ENCODE data around the gene OXER1.
A peak's percentile ranks its signal among the peaks of the same experiment; 100 is the strongest.

The OXER1 gene

DNA sequence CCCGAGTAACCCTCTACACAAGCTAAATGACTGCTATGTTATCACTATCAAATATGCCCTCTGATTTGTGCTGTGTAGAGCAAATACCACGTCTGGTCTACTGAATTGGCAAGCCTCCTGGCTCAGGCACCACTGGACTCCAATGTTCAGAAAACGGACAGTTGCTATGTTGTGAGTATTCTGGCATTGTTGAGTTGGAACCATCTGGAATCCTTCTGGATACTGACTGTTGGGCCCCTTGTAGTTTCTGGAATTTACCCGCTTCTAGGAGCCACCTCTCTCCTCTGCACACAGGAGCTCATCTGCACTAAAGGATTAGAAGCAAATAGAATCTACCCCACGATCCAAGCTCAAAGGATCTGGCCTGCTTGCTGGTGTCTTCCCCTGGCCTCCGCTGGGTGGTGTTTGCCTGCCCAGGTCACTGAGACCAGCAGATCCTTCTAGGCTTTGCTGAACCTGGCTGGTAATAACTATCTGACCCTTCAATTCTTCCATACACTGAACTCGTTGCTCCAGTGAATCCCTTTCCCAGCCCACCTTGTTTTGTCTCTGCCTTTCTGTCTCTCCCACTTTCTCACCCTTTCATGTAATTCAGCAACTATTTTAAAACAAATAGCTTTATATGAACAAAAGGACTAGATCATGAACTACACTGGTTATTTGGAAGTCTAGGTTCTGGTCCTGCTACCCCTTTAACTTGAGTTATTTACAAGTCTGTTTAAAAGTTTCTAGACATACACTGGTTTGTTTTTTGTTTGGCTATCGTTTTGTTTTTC is 30.5 kb upstream of the OXER1 start:
- DNase-seq = no peak

GRCh38 chr2:42793334-42794270 is 29.7 kb upstream of the OXER1 start:
- DNase-seq = no peak

- peak in 3 of 51 donors; percentile 13 to 34 (median 31) for DNase-seq
Measured at GRCh38 chr2:42792583-42793333, 28.8 kb upstream of the OXER1 start, which contains the start of gene HAAO. Gene HAAO, minus strand, starts transcription at chr2:42792583. Its CDS starts 47 bp downstream, at chr2:42792536.

- peak in 8 of 51 donors; percentile 14 to 46 (median 20) for DNase-seq
Measured at GRCh38 chr2:42792087-42792582, 28.2 kb upstream of the OXER1 start.

DNA sequence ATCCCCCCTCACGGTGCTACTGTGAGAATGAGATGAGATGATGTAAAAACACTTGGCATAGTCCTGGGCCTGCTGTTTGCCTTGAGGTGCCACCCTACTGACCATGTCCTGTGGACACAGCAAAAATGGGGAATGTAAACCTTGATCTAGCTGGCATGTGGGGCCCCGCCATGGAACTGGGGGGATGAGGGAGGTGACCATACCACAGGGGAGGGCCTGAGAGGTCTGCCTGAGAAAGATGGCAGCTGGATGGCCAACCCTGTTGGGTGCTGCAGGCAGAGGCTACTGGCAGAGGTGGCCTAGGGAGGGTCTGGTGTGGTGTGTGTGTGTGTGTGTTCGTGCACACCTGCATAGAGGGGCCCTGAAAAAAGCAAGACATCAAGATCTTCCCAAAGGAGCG is 27.7 kb upstream of the OXER1 start:
- DNase-seq = no peak

DNA sequence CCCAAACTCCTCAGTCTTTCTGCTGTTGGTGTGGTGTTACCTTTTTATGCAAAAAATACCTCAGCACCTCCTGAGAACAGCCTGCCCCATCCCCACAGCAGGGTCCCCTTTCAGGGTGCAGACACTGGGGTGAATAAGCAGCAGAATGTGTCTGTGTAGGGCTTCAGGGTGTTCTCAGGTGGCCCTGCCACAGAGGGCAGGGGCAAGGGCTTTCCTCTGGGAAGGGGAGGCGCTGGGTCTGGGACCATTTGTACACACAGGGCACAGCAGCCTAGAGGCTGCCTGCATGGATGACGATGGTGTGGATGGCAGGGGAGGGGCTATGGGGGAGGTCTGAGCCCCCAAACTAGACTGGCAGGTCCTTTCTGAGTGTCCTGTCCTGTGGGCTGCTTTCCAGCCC is 25.8 kb upstream of the OXER1 start:
- DNase-seq = no peak

- DNase-seq = no peak
Measured at GRCh38 chr2:42788882-42789281, 24.9 kb upstream of the OXER1 start.

GRCh38 chr2:42788478-42788793 is 24.5 kb upstream of the OXER1 start:
- no peak for DNase-seq

- DNase-seq = no peak
Measured at GRCh38 chr2:42787788-42788477, 24.0 kb upstream of the OXER1 start.

- DNase-seq = no peak
Measured at GRCh38 chr2:42787424-42787787, 23.5 kb upstream of the OXER1 start.

DNA sequence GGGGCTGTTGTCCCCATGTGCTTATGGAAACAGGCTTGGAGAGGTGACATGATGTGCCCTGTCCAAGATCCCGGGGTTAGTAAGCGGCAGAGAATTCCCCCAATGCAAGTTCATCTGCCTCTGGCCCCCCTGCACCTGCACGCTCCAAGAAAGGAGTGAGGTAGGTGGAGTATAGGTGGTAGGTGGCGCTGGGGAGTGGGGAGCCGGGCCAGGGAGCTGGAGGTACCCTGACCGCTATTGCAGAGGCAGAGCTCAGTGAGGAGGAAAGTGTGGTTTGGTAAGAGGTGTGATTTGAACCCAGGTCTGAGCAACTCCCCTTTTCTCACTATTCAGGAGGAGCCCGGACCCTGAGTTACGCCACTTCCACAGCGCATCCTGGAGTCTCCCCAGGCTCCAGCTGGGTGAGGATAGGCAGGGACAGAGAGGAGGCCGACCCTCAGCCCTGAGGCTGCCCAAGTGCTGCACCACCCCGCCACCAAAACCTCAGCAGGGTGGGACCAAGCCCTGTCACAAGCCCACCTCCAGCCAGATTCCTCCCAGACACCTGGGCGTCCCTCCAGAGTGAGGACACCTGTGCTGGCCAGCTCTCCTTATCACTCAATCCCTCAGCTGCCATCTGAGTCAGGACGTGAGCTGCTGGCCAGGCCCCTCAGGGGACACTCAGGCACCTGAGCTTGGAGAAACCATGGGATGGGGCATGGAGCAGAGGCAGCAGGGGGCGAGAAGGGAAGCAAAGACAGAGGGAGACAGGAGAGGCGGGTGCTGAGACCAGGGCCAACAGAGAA is 22.8 kb upstream of the OXER1 start:
- DNase-seq = no peak

DNA sequence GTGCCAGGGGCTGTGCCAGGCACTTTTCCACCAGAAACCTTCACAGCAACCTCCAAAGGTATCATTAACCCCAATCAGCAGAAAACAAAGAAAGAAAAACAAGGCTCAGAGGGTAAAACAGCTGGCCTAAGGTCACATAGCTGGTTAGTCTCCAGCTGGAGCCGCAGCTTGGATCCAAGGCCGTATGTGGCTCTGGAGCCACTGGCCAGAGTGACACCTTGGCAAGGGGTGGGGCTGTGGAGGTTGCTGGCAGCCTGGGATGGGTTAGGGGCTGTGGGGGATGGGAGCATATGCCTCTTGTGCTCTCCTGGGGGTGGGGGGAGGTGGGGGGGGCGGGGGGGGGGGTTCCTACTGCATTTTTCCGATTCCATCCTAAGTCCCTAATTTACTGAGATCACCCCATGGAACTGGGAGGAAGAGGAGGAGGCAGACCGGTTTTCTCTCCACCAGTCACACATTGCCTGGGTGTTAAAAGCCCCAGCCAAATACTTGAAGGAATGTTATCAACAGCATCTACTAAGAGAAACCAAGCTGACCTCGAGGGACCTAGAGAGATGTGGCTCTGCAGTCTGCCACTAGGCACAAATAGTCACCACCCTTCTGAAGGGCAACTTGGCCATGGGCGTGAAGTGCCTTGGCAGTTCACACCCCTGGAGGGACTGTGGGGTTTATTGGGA is 20.4 kb upstream of the OXER1 start:
- DNase-seq = no peak

GRCh38 chr2:42783511-42783910 is 19.6 kb upstream of the OXER1 start:
- DNase-seq = no peak

DNA sequence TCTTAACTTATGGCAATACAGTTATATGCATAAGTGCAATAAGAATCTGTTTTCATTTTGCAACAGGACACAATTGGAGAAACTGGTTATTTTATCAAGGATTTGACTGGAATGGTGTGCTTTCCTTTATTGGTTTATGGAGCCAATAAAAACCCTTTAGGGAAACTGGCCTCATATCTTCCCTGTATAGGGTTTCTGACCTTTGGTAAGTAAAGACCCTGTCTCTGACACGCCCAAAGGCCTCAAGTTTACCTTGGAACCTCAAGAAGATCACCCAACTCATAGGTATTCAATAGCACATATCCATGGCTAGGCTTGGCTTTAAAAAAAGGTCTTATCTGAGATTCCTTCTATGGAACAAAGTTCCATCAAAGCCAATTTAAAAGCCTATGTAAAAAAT is 17.2 kb upstream of the OXER1 start:
- no peak for DNase-seq

DNA sequence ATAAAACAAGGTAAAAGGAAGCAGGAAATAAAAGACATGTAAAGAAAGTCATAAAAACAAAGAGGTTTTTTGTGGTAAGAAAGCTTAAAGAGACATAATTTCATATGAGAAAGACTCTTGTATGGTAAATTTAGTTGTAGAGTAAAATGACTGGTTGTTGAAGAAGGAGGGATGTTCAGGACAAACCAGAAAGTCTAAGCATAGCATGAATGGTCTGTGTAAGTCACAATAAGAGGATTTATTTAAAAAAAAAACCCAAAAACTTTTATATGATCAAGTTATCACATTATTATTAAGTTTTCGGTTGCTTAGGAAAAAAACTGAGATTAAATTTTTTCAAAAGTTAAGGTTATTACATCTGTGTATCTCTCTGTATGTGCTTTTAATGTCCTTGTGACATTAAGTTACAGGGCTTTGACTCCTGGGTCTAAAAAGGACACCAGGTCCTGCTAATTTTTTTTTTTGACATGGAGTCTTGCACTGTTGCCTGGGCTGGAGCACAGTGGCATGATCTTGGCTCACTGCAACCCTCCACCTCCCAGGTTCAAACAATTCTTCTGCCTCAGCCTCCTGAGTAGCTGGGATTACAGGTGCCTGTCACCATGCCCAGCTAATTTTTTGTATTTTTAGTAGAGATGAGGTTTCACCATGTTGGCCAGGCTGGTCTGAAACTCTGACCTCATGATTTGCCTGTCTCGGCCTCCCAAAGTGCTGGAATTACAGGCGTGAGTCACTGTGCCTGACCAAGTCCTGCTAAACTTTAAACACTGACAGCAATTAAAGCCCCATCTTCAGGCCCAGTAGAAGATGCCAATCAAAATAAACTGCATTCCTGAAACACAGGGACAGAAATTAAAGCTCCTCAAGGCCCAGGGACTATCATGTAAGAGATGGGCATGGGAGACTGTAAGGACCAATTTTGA is 14.2 kb upstream of the OXER1 start:
- no peak for DNase-seq

DNA sequence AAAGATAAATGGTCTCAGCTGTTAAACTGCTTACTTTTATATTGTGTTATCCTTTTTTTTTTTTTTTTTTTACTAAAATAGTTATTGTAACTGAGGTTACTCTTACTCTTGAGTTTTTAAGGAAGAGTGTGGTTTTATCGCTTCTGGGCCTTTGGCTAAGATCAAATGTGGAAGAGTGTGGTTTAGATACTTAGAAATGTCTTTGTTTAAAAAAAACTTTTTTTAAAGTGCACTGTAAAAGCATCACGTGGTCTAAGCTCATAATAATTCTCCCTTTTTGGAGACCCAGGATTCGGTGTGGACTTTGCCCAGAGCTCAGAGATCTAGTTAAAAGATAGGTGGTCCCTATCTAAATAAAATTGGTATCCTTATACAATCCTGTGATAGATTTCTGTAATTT is 11.9 kb upstream of the OXER1 start:
- no peak for DNase-seq

GRCh38 chr2:42775186-42775585 is 11.3 kb upstream of the OXER1 start:
- DNase-seq = no peak

DNA sequence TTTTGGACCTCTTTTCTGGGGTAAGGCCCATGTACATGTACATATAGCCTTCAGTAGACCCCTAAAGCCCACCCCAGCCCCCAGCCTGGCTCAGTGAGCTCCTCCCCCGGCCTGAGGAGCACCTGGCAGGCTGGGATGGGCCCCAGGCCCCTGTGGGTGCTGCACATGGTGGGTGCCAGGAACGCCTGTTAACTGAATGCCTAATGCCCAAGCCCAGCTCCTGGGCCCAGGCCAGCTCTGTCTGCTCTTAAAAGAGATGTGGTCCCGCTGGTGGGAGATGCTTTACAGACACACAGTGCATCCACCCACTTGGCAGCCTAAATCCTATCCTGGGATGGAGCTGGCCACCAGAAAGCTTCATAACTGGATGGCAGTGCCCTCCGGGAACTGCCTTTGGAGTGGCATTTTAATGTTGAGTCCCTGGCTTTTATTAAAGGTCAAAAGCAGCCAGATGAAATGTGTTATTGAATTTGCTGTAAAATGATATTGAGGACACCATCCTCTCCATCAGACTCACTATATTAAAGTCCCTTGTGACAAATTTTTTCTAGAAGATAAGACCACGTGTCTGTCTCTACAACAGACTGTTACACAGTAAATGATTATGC is 7.7 kb upstream of the OXER1 start:
- DNase-seq = no peak
